HG02885 (cell line): ENCODE data around the gene UGT1A4.

Source experiments
- ATAC-seq: cut with Tn5 transposase; IDR thresholded peaks from one replicate; pipeline ENCODE4 v1.9.1; 2021; ENCODE audit warnings: mild to moderate bottlenecking; ENCODE audit not compliant: unreplicated experiment, poor library complexity

UGT1A4 gene

GRCh38 chr2:233718552-233718951, at the start of gene UGT1A4:
Gene UGT1A4 (plus strand): TSS chr2:233718736. CDS start chr2:233718821, 85 bp downstream.
- ATAC-seq = no peak

GRCh38 chr2:233671290-233672161, 47.0 kb upstream of the UGT1A4 start, which contains the start of gene UGT1A9:
Gene UGT1A9 (plus strand): TSS chr2:233671898. CDS start chr2:233671935, 37 bp downstream.
- no peak for ATAC-seq

- no peak for ATAC-seq
Observed at GRCh38 chr2:233672886-233673285, 45.6 kb upstream of the UGT1A4 start.

- ATAC-seq = no peak
Observed at GRCh38 chr2:233673896-233674295, 44.6 kb upstream of the UGT1A4 start.

GRCh38 chr2:233674314-233674713, 44.2 kb upstream of the UGT1A4 start:
- ATAC-seq = no peak

- ATAC-seq = no peak
Observed at GRCh38 chr2:233674995-233675394, 43.5 kb upstream of the UGT1A4 start.

GRCh38 chr2:233676046-233676445, 42.5 kb upstream of the UGT1A4 start:
- ATAC-seq = no peak

- no peak for ATAC-seq
Observed at GRCh38 chr2:233679196-233679595, 39.3 kb upstream of the UGT1A4 start.

GRCh38 chr2:233680361-233681045, 38.0 kb upstream of the UGT1A4 start:
- no peak for ATAC-seq

GRCh38 chr2:233681521-233682099, 36.9 kb upstream of the UGT1A4 start, which contains the start of gene UGT1A7:
Gene UGT1A7 (plus strand): TSS chr2:233681901. CDS start chr2:233681938, 37 bp downstream.
- no peak for ATAC-seq

- ATAC-seq = no peak
Observed at GRCh38 chr2:233684640-233685039, 33.9 kb upstream of the UGT1A4 start.

- ATAC-seq = no peak
Observed at GRCh38 chr2:233686928-233687327, 31.6 kb upstream of the UGT1A4 start.

GRCh38 chr2:233688341-233688740, 30.2 kb upstream of the UGT1A4 start:
- no peak for ATAC-seq

GRCh38 chr2:233689031-233689430, 29.5 kb upstream of the UGT1A4 start:
- ATAC-seq = no peak

- no peak for ATAC-seq
Observed at GRCh38 chr2:233689501-233689900, 29.0 kb upstream of the UGT1A4 start.

- ATAC-seq = no peak
Observed at GRCh38 chr2:233690444-233690843, 28.1 kb upstream of the UGT1A4 start.

GRCh38 chr2:233691443-233692433, 26.8 kb upstream of the UGT1A4 start:
- no peak for ATAC-seq

- ATAC-seq = no peak
Observed at GRCh38 chr2:233692648-233693047, 25.9 kb upstream of the UGT1A4 start, which contains the start of gene UGT1A6. Gene UGT1A6 (plus strand): TSS chr2:233692890. CDS start chr2:233693005, 115 bp downstream.

- no peak for ATAC-seq
Observed at GRCh38 chr2:233693963-233694362, 24.6 kb upstream of the UGT1A4 start.

GRCh38 chr2:233698740-233699139, 19.8 kb upstream of the UGT1A4 start:
- no peak for ATAC-seq
